K562 (cell line): ENCODE measurements around the gene FBXO48. TPM values are rescaled to one million over a fixed set of nuclear protein-coding genes. Genes with fewer than 3 reads are reported as not detected.

Experiments used
- ARNT ChIP-seq, 2 experiments: fragments of 450-650 bp; IDR thresholded peaks; 2 replicates each; pipeline ENCODE4 v1.6.1; 2016; ENCODE audit warnings: mild to moderate bottlenecking in 1 of 2
- CEBPZ ChIP-seq: fragments of 150-350 bp; IDR thresholded peaks from 2 replicates; pipeline ENCODE4 v1.6.1; 2014; ENCODE audit warnings: low read depth, mild to moderate bottlenecking, low read length, borderline replicate concordance
- CHD1 ChIP-seq: fragments of 200-600 bp; sonication (generic); IDR thresholded peaks from one replicate; pipeline ENCODE4 v1.6.1; 2012; ENCODE audit warnings: mild to moderate bottlenecking, moderate library complexity, low read length, inconsistent platforms
- FOXP4 ChIP-seq: sonication (generic); formaldehyde crosslinking; IDR thresholded peaks from 2 replicates; pipeline ENCODE4 v1.8.0; 2022; ENCODE audit warnings: mild to moderate bottlenecking, missing genetic modification reagents, borderline replicate concordance
- HDAC3 ChIP-seq: fragments of 450-650 bp; IDR thresholded peaks from 2 replicates; pipeline ENCODE4 v1.6.1; 2018; ENCODE audit warnings: borderline replicate concordance, mild to moderate bottlenecking, moderate library complexity; ENCODE audit not compliant: partially characterized antibody
- HNRNPH1 ChIP-seq: fragments of 200-400 bp; formaldehyde crosslinking; optimal IDR thresholded peaks from 2 replicates; pipeline ENCODE3; 2017; ENCODE audit warnings: low read depth, mild to moderate bottlenecking, low read length, moderate library complexity
- KAT8 ChIP-seq: fragments of 450-650 bp; IDR thresholded peaks from 2 replicates; pipeline ENCODE4 v1.6.1; 2016; ENCODE audit warnings: low read depth, mild to moderate bottlenecking
- MAFG ChIP-seq: fragments of 450-650 bp; conservative IDR thresholded peaks from 2 replicates; pipeline ENCODE4 v1.6.1; 2016; ENCODE audit warnings: missing genetic modification characterization, missing compliant biosample characterization
- MEF2A ChIP-seq: IDR thresholded peaks from 2 replicates; pipeline ENCODE4 v1.6.1; 2011; ENCODE audit warnings: low read depth, mild to moderate bottlenecking, low read length, moderate library complexity; ENCODE audit not compliant: control insufficient read depth
- MLLT1 ChIP-seq, 2 experiments: fragments of 450-650 bp; IDR thresholded peaks; 2 replicates each; pipeline ENCODE4 v1.6.1; 2016
- NFIX ChIP-seq: fragments of 250-450 bp; sonication (Bioruptor Pico); IDR thresholded peaks from 2 replicates; pipeline ENCODE4 v1.4.0; 2020; ENCODE audit warnings: low read depth, mild to moderate bottlenecking, moderate library complexity
- NRF1 ChIP-seq, 2 experiments: fragments of 450-650 bp; IDR thresholded peaks in 1 of 2; conservative IDR thresholded peaks in 1 of 2; 2 replicates each; pipeline ENCODE4 v1.6.1; 2014; ENCODE audit warnings: mild to moderate bottlenecking in 2 of 2
- PHTF2 ChIP-seq: fragments of 250-450 bp; sonication (Bioruptor Pico); IDR thresholded peaks from 2 replicates; pipeline ENCODE4 v1.5.0; 2021; ENCODE audit warnings: mild to moderate bottlenecking
- SMAD2 ChIP-seq: fragments of 150-350 bp; IDR thresholded peaks from 2 replicates; pipeline ENCODE4 v1.6.1; 2014; ENCODE audit warnings: low read depth, mild to moderate bottlenecking, low read length
- TCF7 ChIP-seq: sonication (generic); IDR thresholded peaks from 2 replicates; pipeline ENCODE4 v1.6.1; 2016; ENCODE audit warnings: antibody characterized with exemption, borderline replicate concordance
- ZHX1 ChIP-seq: fragments of 150-350 bp; conservative IDR thresholded peaks from 2 replicates; pipeline ENCODE4 v1.6.1; 2014; ENCODE audit warnings: low read length
- ZNF668 ChIP-seq: fragments of 250-450 bp; sonication (Bioruptor Pico); IDR thresholded peaks from 2 replicates; pipeline ENCODE4 v1.8.0; 2022; ENCODE audit warnings: mild to moderate bottlenecking, inconsistent platforms
- ZNF830 ChIP-seq: fragments of 250-450 bp; sonication (Bioruptor Pico); IDR thresholded peaks from 2 replicates; pipeline ENCODE4 v1.5.0; 2021; ENCODE audit warnings: mild to moderate bottlenecking
- polyA plus RNA-seq, 8 experiments: library from polyadenylated mRNA; depleted of rRNA in 4 of 8; stranded (reverse) in 5 of 8; unstranded in 3 of 8; fragments of >200 nt; fragmentation: Nextera tagmentation in 2 of 8; fragmentation: Illumina TruSeq in 1 of 8; extraction: Ambion mirVana in 2 of 8; extraction: Trizol in 1 of 8; gene quantifications; 2 replicates each; pipeline versions ENCODE4 v1.2.1 to v1.2.3, GENCODE V29; 2011 to 2014; ENCODE audit warnings: inconsistent platforms in 1 of 8, missing spikeins in 1 of 8
- total RNA-seq, 7 experiments: library from RNA; depleted of rRNA in 6 of 7; stranded (reverse); fragments of >200 nt in 6 of 7; fragmentation: Illumina TruSeq in 2 of 7; extraction: Trizol in 2 of 7; gene quantifications; 2 replicates each; pipeline versions ENCODE4 v1.2.1 to v1.2.3, GENCODE V29; 2011 to 2021; ENCODE audit warnings: low replicate concordance in 1 of 7

The FBXO48 gene
- total and polyA plus RNA-seq, 9 of the 15 experiments (the other 6 are each of a cell fraction or from before 2014, with no cell fraction given), result 0.36 to 1.8 (median 0.73) TPM

- TF ChIP-seq CEBPZ, result no peak
- no peak for TF ChIP-seq CHD1
- TF ChIP-seq NFIX (CRISPR knock-in tag), result no peak
- TF ChIP-seq KAT8, result no peak
- TF ChIP-seq FOXP4 (CRISPR knock-in tag), result no peak
- TF ChIP-seq NRF1 (conservative IDR thresholded peaks at IDR 0.05 in 1 of 2, IDR thresholded peaks at IDR 0.05 in 1 of 2), result peak in 1 of 2 experiments; percentile 7; a peak in 1 of 4 replicates
- no peak for TF ChIP-seq HNRNPH1
- TF ChIP-seq HDAC3, result no peak
- no peak for TF ChIP-seq MAFG (tag)
- TF ChIP-seq MEF2A, result no peak
- no peak for TF ChIP-seq SMAD2
- TF ChIP-seq ZNF830, result no peak
- no peak for TF ChIP-seq TCF7
- TF ChIP-seq ZHX1, result no peak
- peak in 1 of 2 experiments; percentile 81; a peak in 1 of 4 replicates for TF ChIP-seq ARNT (IDR thresholded peaks at IDR 0.05)
- no peak for TF ChIP-seq PHTF2 (CRISPR knock-in tag)
- TF ChIP-seq ZNF668 (CRISPR knock-in tag), result peak; percentile 47
- TF ChIP-seq MLLT1 (IDR thresholded peaks at IDR 0.05), result peak in 1 of 2 experiments; percentile 63; a peak in 1 of 4 replicates
Observed at GRCh38 chr2:68420254-68420910, 46.7 kb downstream of the FBXO48 start (continued).
